Ectodermal cell (in vitro differentiated cells): ENCODE data around the gene CDK5.

Source experiments
- H3K27ac ChIP-seq: 2 replicates; pipeline ENCODE4 v1.7.0; 2013; ENCODE audit warnings: mild to moderate bottlenecking, low read depth, low read length; ENCODE audit not compliant: insufficient read depth, poor library complexity, severe bottlenecking
- H3K27me3 ChIP-seq: 2 replicates; pipeline ENCODE4 v1.7.0; 2013; ENCODE audit warnings: mild to moderate bottlenecking, low read length; ENCODE audit not compliant: insufficient read depth, control insufficient read depth, poor library complexity, severe bottlenecking
- H3K36me3 ChIP-seq: one replicate; pipeline ENCODE4 v1.7.0; 2013; ENCODE audit warnings: low read length; ENCODE audit not compliant: control insufficient read depth, insufficient read depth
- H3K4me1 ChIP-seq: one replicate; pipeline ENCODE4 v1.7.0; 2013; ENCODE audit warnings: low read length; ENCODE audit not compliant: control insufficient read depth, insufficient read depth
- H3K4me3 ChIP-seq: 2 replicates; pipeline ENCODE4 v1.7.0; 2013; ENCODE audit warnings: low read depth, low read length, control low read depth; ENCODE audit not compliant: insufficient read depth
- H3K9me3 ChIP-seq: 2 replicates; pipeline ENCODE4 v1.7.0; 2013; ENCODE audit warnings: mild to moderate bottlenecking, low read length, moderate library complexity; ENCODE audit not compliant: control insufficient read depth
- WGBS, 2 experiments: methylation state at CpG; one replicate each; pipeline ENCODE4 v1.1.7; 2013; ENCODE audit warnings: missing lambda C conversion rate in 2 of 2; 5-methylcytosine and 5-hydroxymethylcytosine counted together

The CDK5 gene

GRCh38 chr7:151024435-151025056 is 33.2 kb downstream of the CDK5 start, which contains the start of gene ATG9B:
Gene ATG9B (minus strand): TSS chr7:151024494. CDS start chr7:151024423, 71 bp downstream.
- Histone ChIP-seq H3K27ac (no peak within 1 kb of the TSS), H3K4me3 (no peak within 1 kb of the TSS), H3K27me3 (peaks cover 4% of the 10 kb centered on the region), H3K36me3 (no peaks in the 10 kb centered on the region), H3K9me3 (no peaks in the 10 kb centered on the region), H3K4me1 (peaks cover 22% of the 10 kb centered on the region)
- WGBS, 2 experiments = 83 to 91% methylated on average over 4 of the region's 4 CpGs

GRCh38 chr7:151023232-151023631 is 34.5 kb downstream of the CDK5 start:
- H3K9me3 ChIP-seq = no peaks in the 10 kb centered on the region

GRCh38 chr7:151020231-151020630 is 37.5 kb downstream of the CDK5 start:
- H3K9me3 ChIP-seq = no peaks in the 10 kb centered on the region
- no peaks in the 10 kb centered on the region for H3K36me3 ChIP-seq
- WGBS, 2 experiments = 12 to 22% methylated on average over 5 to 7 of the region's 7 CpGs
- peaks cover 21% of the 10 kb centered on the region for H3K4me1 ChIP-seq
- H3K4me3 ChIP-seq = no peak overlapping the region
- peaks cover 28% of the 10 kb centered on the region for H3K27me3 ChIP-seq
- H3K27ac ChIP-seq = peak overlapping the region; percentile 47

More at GRCh38 chr7:151023232-151023631, 34.5 kb downstream of the CDK5 start:
- peaks cover 26% of the 10 kb centered on the region for H3K4me1 ChIP-seq
- no peaks in the 10 kb centered on the region for H3K36me3 ChIP-seq
- H3K27ac ChIP-seq = no peak overlapping the region
- 91 to 93% methylated on average over 10 of the region's 10 CpGs for WGBS, 2 experiments
- H3K4me3 ChIP-seq = no peak overlapping the region
- H3K27me3 ChIP-seq = peaks cover 17% of the 10 kb centered on the region

GRCh38 chr7:151019130-151019447 is 38.6 kb downstream of the CDK5 start:
- peak overlapping the region; percentile 11 for H3K4me3 ChIP-seq
- no peaks in the 10 kb centered on the region for H3K36me3 ChIP-seq
- 56 to 59% methylated on average over 20 of the region's 20 CpGs for WGBS, 2 experiments
- peaks cover 28% of the 10 kb centered on the region for H3K27me3 ChIP-seq
- no peaks in the 10 kb centered on the region for H3K9me3 ChIP-seq
- peaks cover 21% of the 10 kb centered on the region for H3K4me1 ChIP-seq
- H3K27ac ChIP-seq = no peak overlapping the region

- 5% methylated on average over 82 of the region's 82 CpGs for WGBS, 2 experiments
- no peak overlapping the region for H3K27ac ChIP-seq
Measured at GRCh38 chr7:151018421-151019129, 39.1 kb downstream of the CDK5 start.

GRCh38 chr7:151017953-151018420 is 39.7 kb downstream of the CDK5 start:
- 13 to 14% methylated on average over 34 of the region's 34 CpGs for WGBS, 2 experiments
- Histone ChIP-seq H3K27ac (no peak overlapping the region), H3K4me1 (peaks cover 22% of the 10 kb centered on the region), H3K4me3 (peak overlapping the region; percentile 11), H3K36me3 (no peaks in the 10 kb centered on the region), H3K27me3 (peaks cover 28% of the 10 kb centered on the region), H3K9me3 (no peaks in the 10 kb centered on the region)

More at GRCh38 chr7:151018421-151019129, 39.1 kb downstream of the CDK5 start:
- H3K4me1 ChIP-seq = peaks cover 21% of the 10 kb centered on the region
- peaks cover 28% of the 10 kb centered on the region for H3K27me3 ChIP-seq
- H3K4me3 ChIP-seq = peak overlapping the region; percentile 11
- no peaks in the 10 kb centered on the region for H3K36me3 ChIP-seq
- no peaks in the 10 kb centered on the region for H3K9me3 ChIP-seq

- Histone ChIP-seq H3K4me1 (peaks cover 27% of the 10 kb centered on the region), H3K4me3 (peak overlapping the region; percentile 11), H3K36me3 (no peaks in the 10 kb centered on the region), H3K9me3 (no peaks in the 10 kb centered on the region), H3K27ac (no peak overlapping the region), H3K27me3 (peaks cover 28% of the 10 kb centered on the region)
- 77 to 81% methylated on average over 13 of the region's 13 CpGs for WGBS, 2 experiments
Measured at GRCh38 chr7:151017370-151017952, 40.2 kb downstream of the CDK5 start.

- WGBS, 2 experiments = 88 to 89% methylated on average over 15 of the region's 15 CpGs
- H3K4me3 ChIP-seq = no peak overlapping the region
- peaks cover 28% of the 10 kb centered on the region for H3K27me3 ChIP-seq
- H3K4me1 ChIP-seq = peaks cover 30% of the 10 kb centered on the region
- no peak overlapping the region for H3K27ac ChIP-seq
- no peaks in the 10 kb centered on the region for H3K36me3 ChIP-seq
- H3K9me3 ChIP-seq = no peaks in the 10 kb centered on the region
Measured at GRCh38 chr7:151016942-151017341, 40.8 kb downstream of the CDK5 start.

- Histone ChIP-seq H3K4me3 (no peak overlapping the region), H3K36me3 (no peaks in the 10 kb centered on the region), H3K27ac (no peak overlapping the region), H3K27me3 (peaks cover 28% of the 10 kb centered on the region), H3K9me3 (no peaks in the 10 kb centered on the region), H3K4me1 (peaks cover 30% of the 10 kb centered on the region)
- 93 to 94% methylated on average over 8 of the region's 8 CpGs for WGBS, 2 experiments
Measured at GRCh38 chr7:151016505-151016904, 41.2 kb downstream of the CDK5 start.

GRCh38 chr7:151015967-151016366 is 41.7 kb downstream of the CDK5 start:
- no peaks in the 10 kb centered on the region for H3K9me3 ChIP-seq
- H3K36me3 ChIP-seq = no peaks in the 10 kb centered on the region
- peaks cover 28% of the 10 kb centered on the region for H3K27me3 ChIP-seq
- H3K4me3 ChIP-seq = no peak overlapping the region
- WGBS, 2 experiments = 91% methylated on average over 5 of the region's 5 CpGs
- H3K27ac ChIP-seq = no peak overlapping the region
- peaks cover 27% of the 10 kb centered on the region for H3K4me1 ChIP-seq
